ENCODE data around the gene SPATA31C2. TPM values are rescaled to one million over a fixed set of nuclear protein-coding genes. Genes with fewer than 3 reads are reported as not detected.

SPATA31C2 gene
- total RNA-seq, 1 experiment from 2014 or later: 0.04 TPM

DNA sequence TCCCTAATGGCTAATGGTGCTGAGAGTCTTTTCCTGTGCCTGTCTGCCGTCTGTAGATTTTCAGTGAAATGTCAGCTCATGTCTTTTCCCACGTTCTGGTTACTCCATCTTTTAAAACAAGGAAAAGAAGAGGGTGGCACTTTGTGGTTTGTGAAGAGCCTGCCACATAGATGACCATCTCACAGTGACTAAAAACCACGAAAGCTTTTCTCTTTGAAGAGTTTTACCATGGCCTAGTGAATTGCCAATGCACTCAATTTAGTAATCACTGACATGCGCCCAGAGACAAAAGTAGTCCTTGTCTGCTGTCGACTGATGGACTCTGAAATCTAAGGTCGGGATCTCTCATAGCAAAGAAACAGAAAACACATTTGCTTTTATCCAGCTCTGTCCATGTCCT, 50.4 kb downstream of the SPATA31C2 start (continued):
- TF ChIP-seq, protein P1, sequence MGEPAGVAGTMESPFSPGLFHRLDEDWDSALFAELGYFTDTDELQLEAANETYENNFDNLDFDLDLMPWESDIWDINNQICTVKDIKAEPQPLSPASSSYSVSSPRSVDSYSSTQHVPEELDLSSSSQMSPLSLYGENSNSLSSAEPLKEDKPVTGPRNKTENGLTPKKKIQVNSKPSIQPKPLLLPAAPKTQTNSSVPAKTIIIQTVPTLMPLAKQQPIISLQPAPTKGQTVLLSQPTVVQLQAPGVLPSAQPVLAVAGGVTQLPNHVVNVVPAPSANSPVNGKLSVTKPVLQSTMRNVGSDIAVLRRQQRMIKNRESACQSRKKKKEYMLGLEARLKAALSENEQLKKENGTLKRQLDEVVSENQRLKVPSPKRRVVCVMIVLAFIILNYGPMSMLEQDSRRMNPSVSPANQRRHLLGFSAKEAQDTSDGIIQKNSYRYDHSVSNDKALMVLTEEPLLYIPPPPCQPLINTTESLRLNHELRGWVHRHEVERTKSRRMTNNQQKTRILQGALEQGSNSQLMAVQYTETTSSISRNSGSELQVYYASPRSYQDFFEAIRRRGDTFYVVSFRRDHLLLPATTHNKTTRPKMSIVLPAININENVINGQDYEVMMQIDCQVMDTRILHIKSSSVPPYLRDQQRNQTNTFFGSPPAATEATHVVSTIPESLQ (CRISPR knock-in tag; IDR thresholded peaks at IDR 0.05): no peak

DNA sequence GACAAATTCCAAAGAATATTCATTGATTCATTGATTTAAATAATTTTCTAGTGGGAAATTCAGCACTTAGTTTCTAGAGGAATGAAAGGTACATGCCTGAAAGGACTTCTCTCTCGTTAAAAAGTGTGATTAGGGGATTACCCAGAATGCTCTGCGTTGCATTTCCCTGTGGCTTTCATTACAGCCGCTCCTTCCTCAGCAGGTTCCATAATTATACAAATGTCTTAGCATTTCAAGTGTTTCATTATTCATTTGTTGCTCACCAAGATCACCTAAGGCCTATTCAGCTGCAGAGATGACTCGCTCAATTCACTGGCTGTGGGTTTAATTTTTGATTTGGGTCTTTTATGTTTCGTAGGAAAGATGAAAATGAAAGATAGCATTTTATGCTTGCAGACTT, 52.8 kb downstream of the SPATA31C2 start:
- ATAC-seq: no peak
- H3K4me3 Mint-ChIP-seq: no peak overlapping the region
- CTCF ChIA-PET: no interaction called here

DNA sequence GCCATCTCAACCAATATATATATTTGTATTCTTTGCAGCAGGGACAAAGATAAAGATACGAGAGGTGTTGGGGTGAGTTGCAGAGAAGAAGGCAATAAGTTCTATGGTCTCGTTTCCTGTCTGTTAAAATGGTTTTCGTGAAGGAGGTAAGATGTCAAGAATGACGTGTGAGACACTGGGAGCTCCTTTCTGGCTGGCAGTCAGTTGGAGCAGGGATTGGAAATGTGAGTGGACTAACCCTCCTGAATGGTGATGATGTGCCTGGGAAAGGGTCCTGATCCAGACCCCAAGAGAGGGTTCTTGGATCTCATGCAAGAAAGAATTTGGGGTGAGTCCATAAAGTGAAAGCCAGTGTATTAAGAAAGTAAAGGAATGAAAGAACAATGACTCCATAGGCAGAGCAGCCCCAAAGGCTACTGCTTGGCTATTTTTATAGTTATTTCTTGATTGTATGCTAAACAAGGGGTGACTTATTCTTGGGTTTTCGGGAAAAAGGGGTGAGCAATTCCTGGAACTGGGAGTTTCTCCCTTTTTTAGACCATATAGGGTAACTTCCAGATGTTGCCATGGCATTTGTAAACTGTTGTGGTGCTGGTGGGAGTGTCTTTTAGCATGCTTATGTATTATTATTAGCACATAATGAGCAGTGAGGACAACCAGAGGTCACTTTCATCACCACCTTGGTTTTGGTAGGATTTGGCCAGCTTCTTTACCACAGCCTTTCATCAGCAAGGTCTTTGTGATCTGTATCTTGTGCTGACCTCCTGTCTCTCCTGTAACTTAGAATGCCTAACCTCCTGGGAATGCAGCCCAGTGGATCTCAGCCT, 53.7 kb downstream of the SPATA31C2 start:
- POLR2A ChIA-PET: no interaction called here
- no peak overlapping the region for H3K4me3 Mint-ChIP-seq
- no peak for ATAC-seq
- H3K36me3 Mint-ChIP-seq: no peaks in the 10 kb centered on the region
- H3K27ac Mint-ChIP-seq: no peak overlapping the region
- DNase-seq (ENCODE audit: low spot score): no peak
- CTCF ChIA-PET: interaction anchor here (2.0 kb wide), 1 partner anchor 43 kb away, joined by 6 read pairs; no protein-coding TSS in a partner anchor
- H3K9me3 Mint-ChIP-seq: no peaks in the 10 kb centered on the region
- peaks cover 3% of the 10 kb centered on the region; the same call in 1 of the 2 replicates for H3K27me3 Mint-ChIP-seq (ENCODE audit: low read depth)
- peaks cover 4% of the 10 kb centered on the region for H3K4me1 Mint-ChIP-seq
- TF ChIP-seq RORB (CRISPR knock-in tag; IDR thresholded peaks at IDR 0.05): no peak
- no peak for TF ChIP-seq SMAD3 (CRISPR knock-in tag; IDR thresholded peaks at IDR 0.05; ENCODE audit: borderline replicate concordance)
- no peak for TF ChIP-seq ZBTB21 (CRISPR knock-in tag; IDR thresholded peaks at IDR 0.05; ENCODE audit: borderline replicate concordance)
- no peak for TF ChIP-seq GRHL2 (CRISPR knock-in tag; IDR thresholded peaks at IDR 0.05; ENCODE audit: insufficient replicate concordance, severe bottlenecking)
- TF ChIP-seq NR2C2 (CRISPR knock-in tag; IDR thresholded peaks at IDR 0.05): no peak
- no peak for TF ChIP-seq SOX15 (CRISPR knock-in tag; IDR thresholded peaks at IDR 0.05)
- TF ChIP-seq ZNF396 (CRISPR knock-in tag; IDR thresholded peaks at IDR 0.05; ENCODE audit: borderline replicate concordance): no peak
- TF ChIP-seq, protein P2, sequence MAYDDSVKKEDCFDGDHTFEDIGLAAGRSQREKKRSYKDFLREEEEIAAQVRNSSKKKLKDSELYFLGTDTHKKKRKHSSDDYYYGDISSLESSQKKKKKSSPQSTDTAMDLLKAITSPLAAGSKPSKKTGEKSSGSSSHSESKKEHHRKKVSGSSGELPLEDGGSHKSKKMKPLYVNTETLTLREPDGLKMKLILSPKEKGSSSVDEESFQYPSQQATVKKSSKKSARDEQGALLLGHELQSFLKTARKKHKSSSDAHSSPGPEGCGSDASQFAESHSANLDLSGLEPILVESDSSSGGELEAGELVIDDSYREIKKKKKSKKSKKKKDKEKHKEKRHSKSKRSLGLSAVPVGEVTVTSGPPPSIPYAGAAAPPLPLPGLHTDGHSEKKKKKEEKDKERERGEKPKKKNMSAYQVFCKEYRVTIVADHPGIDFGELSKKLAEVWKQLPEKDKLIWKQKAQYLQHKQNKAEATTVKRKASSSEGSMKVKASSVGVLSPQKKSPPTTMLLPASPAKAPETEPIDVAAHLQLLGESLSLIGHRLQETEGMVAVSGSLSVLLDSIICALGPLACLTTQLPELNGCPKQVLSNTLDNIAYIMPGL (CRISPR knock-in tag; IDR thresholded peaks at IDR 0.05): no peak
- no peak for TF ChIP-seq ETV6 (CRISPR knock-in tag; IDR thresholded peaks at IDR 0.05)
- no peak for TF ChIP-seq NR1H2 (CRISPR knock-in tag; IDR thresholded peaks at IDR 0.05)
- TF ChIP-seq, protein P3, sequence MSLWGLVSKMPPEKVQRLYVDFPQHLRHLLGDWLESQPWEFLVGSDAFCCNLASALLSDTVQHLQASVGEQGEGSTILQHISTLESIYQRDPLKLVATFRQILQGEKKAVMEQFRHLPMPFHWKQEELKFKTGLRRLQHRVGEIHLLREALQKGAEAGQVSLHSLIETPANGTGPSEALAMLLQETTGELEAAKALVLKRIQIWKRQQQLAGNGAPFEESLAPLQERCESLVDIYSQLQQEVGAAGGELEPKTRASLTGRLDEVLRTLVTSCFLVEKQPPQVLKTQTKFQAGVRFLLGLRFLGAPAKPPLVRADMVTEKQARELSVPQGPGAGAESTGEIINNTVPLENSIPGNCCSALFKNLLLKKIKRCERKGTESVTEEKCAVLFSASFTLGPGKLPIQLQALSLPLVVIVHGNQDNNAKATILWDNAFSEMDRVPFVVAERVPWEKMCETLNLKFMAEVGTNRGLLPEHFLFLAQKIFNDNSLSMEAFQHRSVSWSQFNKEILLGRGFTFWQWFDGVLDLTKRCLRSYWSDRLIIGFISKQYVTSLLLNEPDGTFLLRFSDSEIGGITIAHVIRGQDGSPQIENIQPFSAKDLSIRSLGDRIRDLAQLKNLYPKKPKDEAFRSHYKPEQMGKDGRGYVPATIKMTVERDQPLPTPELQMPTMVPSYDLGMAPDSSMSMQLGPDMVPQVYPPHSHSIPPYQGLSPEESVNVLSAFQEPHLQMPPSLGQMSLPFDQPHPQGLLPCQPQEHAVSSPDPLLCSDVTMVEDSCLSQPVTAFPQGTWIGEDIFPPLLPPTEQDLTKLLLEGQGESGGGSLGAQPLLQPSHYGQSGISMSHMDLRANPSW (CRISPR knock-in tag; conservative IDR thresholded peaks at IDR 0.05; ENCODE audit: low read depth): no peak
- TF ChIP-seq ATF1 (CRISPR knock-in tag; IDR thresholded peaks at IDR 0.05): no peak
- TF ChIP-seq MYBL2 (CRISPR knock-in tag; IDR thresholded peaks at IDR 0.05): no peak

More for the DNA sequence above, 52.8 kb downstream of the SPATA31C2 start:
- Mint-ChIP-seq H3K27ac (no peak overlapping the region), H3K4me1 (peaks cover 10% of the 10 kb centered on the region), H3K9me3 (no peaks in the 10 kb centered on the region), H3K27me3 (ENCODE audit: low read depth) (peaks cover 3% of the 10 kb centered on the region; the same call in 1 of the 2 replicates), H3K36me3 (no peaks in the 10 kb centered on the region)
- DNase-seq (ENCODE audit: low spot score): no peak
- POLR2A ChIA-PET: no interaction called here
- TF ChIP-seq, protein P1 (CRISPR knock-in tag; IDR thresholded peaks at IDR 0.05): no peak
- TF ChIP-seq, protein P4, sequence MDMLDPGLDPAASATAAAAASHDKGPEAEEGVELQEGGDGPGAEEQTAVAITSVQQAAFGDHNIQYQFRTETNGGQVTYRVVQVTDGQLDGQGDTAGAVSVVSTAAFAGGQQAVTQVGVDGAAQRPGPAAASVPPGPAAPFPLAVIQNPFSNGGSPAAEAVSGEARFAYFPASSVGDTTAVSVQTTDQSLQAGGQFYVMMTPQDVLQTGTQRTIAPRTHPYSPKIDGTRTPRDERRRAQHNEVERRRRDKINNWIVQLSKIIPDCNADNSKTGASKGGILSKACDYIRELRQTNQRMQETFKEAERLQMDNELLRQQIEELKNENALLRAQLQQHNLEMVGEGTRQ (CRISPR knock-in tag; IDR thresholded peaks at IDR 0.05): no peak
- TF ChIP-seq NFATC4 (CRISPR knock-in tag; IDR thresholded peaks at IDR 0.05): no peak
- no peak for TF ChIP-seq FOXK1 (CRISPR knock-in tag; IDR thresholded peaks at IDR 0.05)
- no peak for TF ChIP-seq NR2C2 (CRISPR knock-in tag; IDR thresholded peaks at IDR 0.05)
- no peak for TF ChIP-seq SOX15 (CRISPR knock-in tag; IDR thresholded peaks at IDR 0.05)
- TF ChIP-seq, protein P5, sequence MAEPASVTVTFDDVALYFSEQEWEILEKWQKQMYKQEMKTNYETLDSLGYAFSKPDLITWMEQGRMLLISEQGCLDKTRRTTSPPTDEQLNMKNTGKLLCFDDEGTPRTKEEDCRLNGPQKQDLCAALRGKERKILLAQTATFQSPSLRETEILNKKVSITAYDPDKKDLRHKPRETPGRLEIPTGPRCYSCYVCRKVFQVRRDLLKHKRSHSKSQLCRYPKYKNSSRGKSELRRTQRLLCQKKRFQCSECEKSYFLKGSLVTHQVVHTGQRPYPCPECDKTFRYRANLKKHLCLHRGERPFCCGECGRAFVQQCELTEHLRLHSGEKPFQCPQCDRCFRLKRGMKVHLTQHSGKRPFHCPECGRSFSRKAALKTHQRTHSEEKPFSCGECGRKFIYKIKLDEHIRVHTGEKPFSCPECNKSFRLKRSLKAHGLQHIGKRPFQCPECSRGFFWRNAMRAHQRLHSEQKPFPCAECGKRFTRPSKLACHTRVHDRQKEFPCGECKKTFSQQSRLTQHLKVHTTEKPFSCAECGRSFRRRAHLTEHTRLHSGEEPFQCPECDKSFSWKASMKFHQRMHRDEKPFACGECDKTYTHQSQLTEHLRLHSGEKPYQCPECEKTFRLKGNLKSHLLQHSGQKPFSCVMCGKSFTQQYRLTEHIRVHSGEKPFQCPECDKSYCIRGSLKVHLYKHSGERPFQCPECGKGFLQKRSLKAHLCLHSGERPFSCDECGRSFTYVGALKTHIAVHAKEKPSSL (CRISPR knock-in tag; conservative IDR thresholded peaks at IDR 0.05): no peak
- no peak for TF ChIP-seq ZBTB21 (CRISPR knock-in tag; IDR thresholded peaks at IDR 0.05; ENCODE audit: borderline replicate concordance)

All from WTC11 (cell line).